Tibial nerve (tissue), 4 donors: Measurements from ENCODE around the gene DNAJC1. TPM values are rescaled to one million over a fixed set of nuclear protein-coding genes. Genes with fewer than 3 reads are reported as not detected.
"Not testable (repeated sequence)": the region's sequence is repeated elsewhere in the genome, so short reads cannot be mapped to it uniquely, and the experiment has no call there.

ENCODE experiments used
- DNase-seq, 2 donors: peaks; one replicate each; pipeline ENCODE4 v3.0.0-alpha.2; 2019; ENCODE audit warnings: low spot score in 2 of 2
- H3K27ac ChIP-seq, 4 donors: fragments of 200-600 bp; sonication (generic) in 3 of 4; one replicate each; pipeline ENCODE4 v1.5.1; 2017 to 2019; ENCODE audit warnings: mild to moderate bottlenecking in 1 of 4
- H3K27me3 ChIP-seq, 2 donors: fragments of 200-600 bp; sonication (generic) in 1 of 2; one replicate each; pipeline versions ENCODE4 v1.5.1 to v1.6.0; 2017 to 2019
- H3K36me3 ChIP-seq, 3 donors: fragments of 200-600 bp; sonication (generic); one replicate each; pipeline ENCODE4 v1.5.1; 2018 to 2019
- H3K4me1 ChIP-seq, 4 donors: fragments of 200-600 bp; sonication (generic) in 3 of 4; one replicate each; pipeline ENCODE4 v1.5.1; 2017 to 2019
- H3K4me3 ChIP-seq, 4 donors: fragments of 200-600 bp; sonication (generic) in 3 of 4; one replicate each; pipeline ENCODE4 v1.5.1; 2017 to 2019; ENCODE audit warnings: mild to moderate bottlenecking in 1 of 4, moderate library complexity in 1 of 4
- H3K9me3 ChIP-seq, 4 donors: fragments of 200-600 bp; sonication (generic) in 3 of 4; one replicate each; pipeline ENCODE4 v1.5.1; 2017 to 2019
- EP300 ChIP-seq, 2 donors: sonication (generic); formaldehyde crosslinking; IDR thresholded peaks; one replicate each; pipeline ENCODE4 v1.6.1; 2017; ENCODE audit warnings: antibody characterized with exemption in 2 of 2, mild to moderate bottlenecking in 1 of 2
- POLR2A ChIP-seq, 2 donors: fragments of 450-650 bp; IDR thresholded peaks; one replicate each; pipeline ENCODE4 v1.6.1; 2017; ENCODE audit warnings: antibody characterized with exemption in 2 of 2, mild to moderate bottlenecking in 2 of 2, moderate library complexity in 2 of 2
- WGBS, 2 donors: methylation state at CpG; one replicate each; pipeline ENCODE4 v1.1.5; 2018; 5-methylcytosine and 5-hydroxymethylcytosine counted together
- total RNA-seq, 4 donors: library from RNA; depleted of rRNA; stranded (reverse); fragments of >200 nt; gene quantifications; one replicate each; pipeline ENCODE4 v1.1.0, GENCODE V29; 2016
- TF ChIP-seq, protein P1 (sequence below), 5 experiments: fragments of 200-600 bp in 3 of 5; fragments of 450-650 bp in 2 of 5; sonication (generic) in 3 of 5; IDR thresholded peaks; one replicate each; pipeline ENCODE4 v1.5.1; 2016 to 2019; ENCODE audit warnings: antibody characterized with exemption in 5 of 5, mild to moderate bottlenecking in 3 of 5, moderate library complexity in 2 of 5

Gene DNAJC1
- total RNA-seq, 4 donors from 2014 or later = 71.7 to 112 (median 82.9) TPM

DNA sequence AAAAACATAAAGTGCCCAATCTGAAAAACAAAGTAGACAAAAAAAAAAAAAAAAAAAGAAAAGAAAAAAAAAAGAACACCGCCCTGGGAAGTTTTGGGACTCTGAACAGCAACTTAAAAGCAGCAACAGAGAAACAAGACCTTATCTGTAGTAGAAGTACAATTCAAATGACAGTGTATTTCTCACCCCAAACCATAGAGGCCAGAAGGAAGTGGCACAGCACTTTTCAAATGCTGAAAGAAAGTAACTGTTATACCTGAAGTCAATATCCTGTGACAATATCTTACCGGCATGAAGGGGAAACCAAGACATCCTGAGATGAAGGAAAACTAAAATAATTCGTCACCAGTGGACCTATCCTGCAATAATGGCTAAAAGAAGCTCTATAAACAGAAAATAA, 112.1 kb downstream of the DNAJC1 start:
- Histone ChIP-seq H3K36me3 (peaks cover 0 to 71% (median 0%) of the 10 kb centered on the region in 3 donors), H3K4me1 (no peaks in the 10 kb centered on the region), H3K4me3 (no peak overlapping the region), H3K9me3 (peaks cover 0 to 67% (median 11%) of the 10 kb centered on the region in 4 donors), H3K27ac (no peak overlapping the region), H3K27me3 (no peaks in the 10 kb centered on the region)
- TF ChIP-seq POLR2A (IDR thresholded peaks at IDR 0.05) (no peak), EP300 (IDR thresholded peaks at IDR 0.05) (no peak)
- TF ChIP-seq, protein P1, sequence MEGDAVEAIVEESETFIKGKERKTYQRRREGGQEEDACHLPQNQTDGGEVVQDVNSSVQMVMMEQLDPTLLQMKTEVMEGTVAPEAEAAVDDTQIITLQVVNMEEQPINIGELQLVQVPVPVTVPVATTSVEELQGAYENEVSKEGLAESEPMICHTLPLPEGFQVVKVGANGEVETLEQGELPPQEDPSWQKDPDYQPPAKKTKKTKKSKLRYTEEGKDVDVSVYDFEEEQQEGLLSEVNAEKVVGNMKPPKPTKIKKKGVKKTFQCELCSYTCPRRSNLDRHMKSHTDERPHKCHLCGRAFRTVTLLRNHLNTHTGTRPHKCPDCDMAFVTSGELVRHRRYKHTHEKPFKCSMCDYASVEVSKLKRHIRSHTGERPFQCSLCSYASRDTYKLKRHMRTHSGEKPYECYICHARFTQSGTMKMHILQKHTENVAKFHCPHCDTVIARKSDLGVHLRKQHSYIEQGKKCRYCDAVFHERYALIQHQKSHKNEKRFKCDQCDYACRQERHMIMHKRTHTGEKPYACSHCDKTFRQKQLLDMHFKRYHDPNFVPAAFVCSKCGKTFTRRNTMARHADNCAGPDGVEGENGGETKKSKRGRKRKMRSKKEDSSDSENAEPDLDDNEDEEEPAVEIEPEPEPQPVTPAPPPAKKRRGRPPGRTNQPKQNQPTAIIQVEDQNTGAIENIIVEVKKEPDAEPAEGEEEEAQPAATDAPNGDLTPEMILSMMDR (IDR thresholded peaks at IDR 0.05) = no peak
- 91% methylated on average over 3 of the region's 3 CpGs for WGBS, 2 donors
- DNase-seq = no peak

DNA sequence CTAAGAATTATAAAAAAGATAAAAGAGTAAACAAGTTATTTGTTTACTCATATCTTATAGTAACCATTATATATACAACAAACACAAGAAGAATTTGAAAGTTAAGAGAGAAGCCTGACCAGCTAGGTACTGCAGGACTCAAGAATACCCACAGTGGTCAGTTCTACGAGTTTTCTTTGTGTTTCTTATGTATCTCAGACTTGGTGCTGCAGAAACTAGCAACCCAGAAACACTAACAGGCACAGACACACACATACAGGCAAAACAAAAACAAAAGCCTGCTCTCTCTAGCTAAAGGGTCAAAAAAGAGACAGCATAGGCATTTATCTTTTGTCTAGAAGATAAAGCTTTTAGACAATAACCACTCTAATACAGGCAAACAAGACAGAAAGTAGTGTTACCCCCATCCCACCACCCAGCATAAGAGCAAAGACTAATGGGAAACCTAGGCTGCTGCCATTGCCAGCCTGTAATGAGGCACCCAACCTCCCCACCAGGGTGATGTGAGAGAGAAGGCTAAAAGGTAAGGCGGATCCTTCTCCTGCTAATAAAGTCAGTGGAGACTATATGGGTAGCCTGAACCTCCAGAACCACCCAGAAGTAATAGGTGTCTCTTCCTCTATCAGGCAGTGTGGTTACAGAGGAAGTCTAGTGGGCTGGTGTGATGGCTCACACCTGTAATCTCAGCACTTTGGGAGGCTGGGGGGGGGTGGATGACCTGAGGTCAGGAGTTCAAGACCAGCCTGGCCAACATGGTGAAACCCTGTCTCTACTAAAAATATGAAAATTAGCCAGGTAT, 113.9 kb downstream of the DNAJC1 start:
- 88 to 93% methylated on average over 2 of the region's 2 CpGs for WGBS, 2 donors
- no peak overlapping the region for H3K4me3 ChIP-seq
- TF ChIP-seq EP300 (IDR thresholded peaks at IDR 0.05) = no peak
- TF ChIP-seq, protein P1 (IDR thresholded peaks at IDR 0.05) = no peak
- TF ChIP-seq POLR2A (IDR thresholded peaks at IDR 0.05) = no peak

DNA sequence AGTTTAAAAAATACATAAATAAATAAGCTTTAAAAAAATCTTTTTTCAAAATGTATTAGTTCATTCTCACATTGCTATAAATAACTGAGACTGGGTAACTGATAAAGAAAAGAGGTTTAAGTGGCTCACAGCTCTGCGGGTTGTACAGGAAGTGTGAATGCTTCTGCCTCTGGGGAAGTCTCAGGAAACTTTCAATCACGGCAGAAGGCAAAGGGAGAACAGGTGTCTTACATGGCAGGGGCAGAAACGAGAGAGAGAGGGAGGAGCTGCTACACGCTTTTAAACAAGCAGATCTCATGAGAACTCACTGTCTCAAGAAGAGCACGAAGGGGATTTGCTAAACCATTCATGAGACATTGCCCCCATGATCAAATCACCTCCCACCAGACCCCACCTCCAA, 114.6 kb downstream of the DNAJC1 start:
- no peak for DNase-seq
- WGBS, 2 donors = 60 to 66% methylated on average over 5 of the region's 5 CpGs
- TF ChIP-seq POLR2A (IDR thresholded peaks at IDR 0.05) (no peak), EP300 (IDR thresholded peaks at IDR 0.05) (no peak)
- TF ChIP-seq, protein P1 (IDR thresholded peaks at IDR 0.05) = no peak

More for the DNA sequence above, 113.9 kb downstream of the DNAJC1 start:
- no peak overlapping the region for H3K27ac ChIP-seq
- H3K27me3 ChIP-seq = no peaks in the 10 kb centered on the region
- H3K36me3 ChIP-seq = peaks cover 0 to 62% (median 0%) of the 10 kb centered on the region in 3 donors
- DNase-seq = no peak
- H3K9me3 ChIP-seq = peaks cover 0 to 76% (median 17%) of the 10 kb centered on the region in 4 donors
- no peaks in the 10 kb centered on the region for H3K4me1 ChIP-seq

DNA sequence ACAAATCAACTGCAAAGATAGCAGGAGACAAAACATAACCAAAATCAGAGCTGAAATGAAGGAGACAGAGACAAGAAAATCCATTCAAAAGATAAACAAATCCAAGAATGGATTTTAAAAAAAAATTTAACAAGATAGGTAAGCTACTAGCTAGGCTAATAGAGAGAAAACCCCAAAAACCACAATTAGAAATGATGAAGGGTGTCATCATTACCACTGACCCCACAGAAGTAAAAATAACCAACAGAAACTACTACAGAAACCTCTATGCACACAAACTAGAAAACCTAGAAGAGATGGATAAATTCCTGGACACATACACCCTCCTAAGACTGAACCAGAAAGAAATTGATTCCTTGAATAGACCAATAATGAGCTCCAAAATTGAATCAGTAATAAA, 117.6 kb downstream of the DNAJC1 start:
- DNase-seq = no peak
- TF ChIP-seq, protein P1 (IDR thresholded peaks at IDR 0.05) = no peak
- TF ChIP-seq EP300 (IDR thresholded peaks at IDR 0.05) (no peak), POLR2A (IDR thresholded peaks at IDR 0.05) (no peak)

More for the DNA sequence above, 114.6 kb downstream of the DNAJC1 start:
- H3K36me3 ChIP-seq = peaks cover 0 to 55% (median 0%) of the 10 kb centered on the region in 3 donors
- no peaks in the 10 kb centered on the region for H3K4me1 ChIP-seq
- peaks cover 0 to 69% (median 14%) of the 10 kb centered on the region in 4 donors for H3K9me3 ChIP-seq
- H3K4me3 ChIP-seq = no peak overlapping the region
- no peaks in the 10 kb centered on the region for H3K27me3 ChIP-seq
- no peak overlapping the region for H3K27ac ChIP-seq

DNA sequence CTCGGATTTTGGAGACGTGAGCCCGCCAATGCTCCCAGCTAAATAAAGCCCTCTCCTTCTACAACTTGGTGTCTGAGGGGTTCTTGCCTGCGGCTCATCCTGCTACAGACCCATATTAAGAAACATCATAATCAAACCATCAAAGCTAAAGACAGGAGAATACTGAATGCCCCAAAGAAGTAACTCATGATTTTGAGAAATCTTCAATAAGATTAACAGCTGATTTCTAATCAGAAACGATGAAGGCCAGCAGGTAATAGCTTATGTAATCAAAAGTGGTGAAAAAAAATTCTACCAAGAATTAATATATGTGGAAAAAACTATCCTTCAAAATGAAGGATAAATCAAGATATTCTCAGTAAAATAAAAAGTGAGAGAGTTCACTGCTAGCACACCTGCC, 130.3 kb downstream of the DNAJC1 start:
- Histone ChIP-seq H3K4me3 (no peak overlapping the region), H3K9me3 (peaks cover 0 to 25% (median 1%) of the 10 kb centered on the region in 4 donors), H3K27me3 (no peaks in the 10 kb centered on the region), H3K27ac (no peak overlapping the region), H3K36me3 (peaks cover 0 to 71% (median 0%) of the 10 kb centered on the region in 3 donors), H3K4me1 (no peaks in the 10 kb centered on the region)
- TF ChIP-seq, protein P1 (IDR thresholded peaks at IDR 0.05) = no peak
- no peak for TF ChIP-seq POLR2A (IDR thresholded peaks at IDR 0.05)
- no peak for TF ChIP-seq EP300 (IDR thresholded peaks at IDR 0.05)
- 90 to 97% methylated on average over 5 of the region's 5 CpGs for WGBS, 2 donors
- DNase-seq = no peak

More for the DNA sequence above, 117.6 kb downstream of the DNAJC1 start:
- Histone ChIP-seq H3K36me3 (peaks cover 0 to 41% (median 0%) of the 10 kb centered on the region in 3 donors), H3K9me3 (peaks cover 0 to 40% (median 5%) of the 10 kb centered on the region in 4 donors), H3K27ac (no peak overlapping the region), H3K4me3 (no peak overlapping the region), H3K4me1 (no peaks in the 10 kb centered on the region), H3K27me3 (no peaks in the 10 kb centered on the region)

DNA sequence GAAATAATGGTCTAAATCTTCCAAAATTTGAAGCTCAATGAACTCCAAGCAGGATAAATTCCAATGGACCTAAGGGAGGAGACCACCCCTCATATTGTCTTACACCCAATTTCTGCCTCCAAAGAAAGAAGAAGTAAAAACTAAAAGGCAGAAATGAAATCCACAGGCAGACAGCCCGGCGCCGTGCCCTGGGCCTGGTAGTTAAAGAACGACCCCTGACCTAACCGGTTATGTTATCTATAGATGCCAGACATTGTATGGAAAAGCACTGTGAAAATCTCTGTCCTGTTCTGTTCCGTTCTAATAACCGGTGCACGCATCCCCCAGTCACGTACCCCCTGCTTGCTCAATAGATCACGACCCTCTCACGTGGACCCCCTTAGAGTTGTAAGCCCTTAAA, 130.8 kb downstream of the DNAJC1 start:
- H3K4me3 ChIP-seq, DNase-seq, H3K27ac ChIP-seq, H3K27me3 ChIP-seq, H3K4me1 ChIP-seq: not testable (repeated sequence)
- WGBS, 2 donors = 98% methylated on average over 11 of the region's 11 CpGs
- H3K36me3 ChIP-seq = peaks cover 0 to 73% (median 0%) of the 10 kb centered on the region in 3 donors
- peaks cover 0 to 26% (median 1%) of the 10 kb centered on the region in 4 donors for H3K9me3 ChIP-seq
